ENCODE results near the gene DLGAP1. TPM values are rescaled to one million over a fixed set of nuclear protein-coding genes. Genes with fewer than 3 reads are reported as not detected.

Gene DLGAP1
- total and polyA plus RNA-seq, 3 donors from 2014 or later: 18.6 to 93.8 (median 69.1) TPM

DNA sequence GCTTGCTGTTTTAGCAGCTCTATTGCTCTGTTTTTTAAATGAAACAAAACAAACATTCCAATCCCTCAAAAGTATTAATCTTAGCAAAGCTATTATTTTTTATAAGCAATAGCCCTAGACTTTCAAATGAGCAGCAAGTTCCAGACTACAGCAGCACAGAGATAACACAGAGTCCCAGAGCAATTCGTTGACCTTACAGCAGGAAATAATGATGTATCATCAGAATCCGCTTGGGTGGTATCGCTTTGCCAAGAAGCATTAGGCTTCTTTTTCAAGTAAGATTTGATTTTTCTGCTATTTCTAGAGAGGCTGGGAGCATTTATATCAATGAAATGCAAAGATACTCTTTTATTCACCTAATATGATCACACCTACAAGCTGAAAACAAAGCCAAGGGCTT, 209.7 kb downstream of the DLGAP1 start:
- WGBS, 2 donors: 39 to 42% methylated on average over 3 of the region's 3 CpGs
- H3K9me3 ChIP-seq: no peaks in the 10 kb centered on the region
- TF ChIP-seq, protein P1, sequence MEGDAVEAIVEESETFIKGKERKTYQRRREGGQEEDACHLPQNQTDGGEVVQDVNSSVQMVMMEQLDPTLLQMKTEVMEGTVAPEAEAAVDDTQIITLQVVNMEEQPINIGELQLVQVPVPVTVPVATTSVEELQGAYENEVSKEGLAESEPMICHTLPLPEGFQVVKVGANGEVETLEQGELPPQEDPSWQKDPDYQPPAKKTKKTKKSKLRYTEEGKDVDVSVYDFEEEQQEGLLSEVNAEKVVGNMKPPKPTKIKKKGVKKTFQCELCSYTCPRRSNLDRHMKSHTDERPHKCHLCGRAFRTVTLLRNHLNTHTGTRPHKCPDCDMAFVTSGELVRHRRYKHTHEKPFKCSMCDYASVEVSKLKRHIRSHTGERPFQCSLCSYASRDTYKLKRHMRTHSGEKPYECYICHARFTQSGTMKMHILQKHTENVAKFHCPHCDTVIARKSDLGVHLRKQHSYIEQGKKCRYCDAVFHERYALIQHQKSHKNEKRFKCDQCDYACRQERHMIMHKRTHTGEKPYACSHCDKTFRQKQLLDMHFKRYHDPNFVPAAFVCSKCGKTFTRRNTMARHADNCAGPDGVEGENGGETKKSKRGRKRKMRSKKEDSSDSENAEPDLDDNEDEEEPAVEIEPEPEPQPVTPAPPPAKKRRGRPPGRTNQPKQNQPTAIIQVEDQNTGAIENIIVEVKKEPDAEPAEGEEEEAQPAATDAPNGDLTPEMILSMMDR (IDR thresholded peaks at IDR 0.05): no peak
- no peak for TF ChIP-seq POLR2A (IDR thresholded peaks at IDR 0.05)

GRCh38 chr18:4242431-4243161, 212.5 kb downstream of the DLGAP1 start:
- no peak overlapping the region for H3K27ac ChIP-seq

More for the DNA sequence above, 209.7 kb downstream of the DLGAP1 start:
- H3K36me3 ChIP-seq (ENCODE audit: low read depth, missing control alignments): no peaks in the 10 kb centered on the region
- no peak for DNase-seq
- H3K27me3 ChIP-seq: no peaks in the 10 kb centered on the region
- no peak overlapping the region for H3K27ac ChIP-seq
- intact Hi-C loops (cut with DNase I; ENCODE audit: low total_unique reads): no loop called here
- H3K4me3 ChIP-seq: no peak overlapping the region
- H3K4me1 ChIP-seq: no peaks in the 10 kb centered on the region

DNA sequence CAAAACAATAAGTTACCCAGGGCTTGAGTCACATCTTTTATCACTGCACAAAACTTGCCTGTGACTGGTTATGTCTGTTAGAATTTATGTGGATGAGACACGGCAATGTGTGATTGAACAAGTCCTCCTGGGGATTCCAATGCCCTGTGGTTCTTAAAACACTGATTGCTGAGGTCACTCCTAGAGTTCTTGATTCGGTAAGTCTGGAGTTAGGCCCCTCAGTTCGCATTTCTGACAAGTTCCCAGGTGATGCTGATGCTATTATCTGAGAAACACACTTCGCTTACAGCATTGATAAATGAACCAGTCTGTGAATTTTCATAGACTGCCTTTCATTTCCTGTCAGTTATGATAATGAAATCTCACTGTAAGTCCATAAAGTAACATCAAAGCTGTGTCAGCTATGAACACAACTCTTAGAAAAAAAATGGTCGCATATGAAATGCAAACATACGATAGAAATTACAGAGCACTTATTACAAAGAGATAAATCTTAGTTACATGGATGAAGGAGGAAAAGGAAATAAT, 214.0 kb downstream of the DLGAP1 start:
- no peak for DNase-seq
- Histone ChIP-seq H3K36me3 (ENCODE audit: low read depth, missing control alignments) (no peaks in the 10 kb centered on the region), H3K4me3 (no peak overlapping the region), H3K4me1 (no peaks in the 10 kb centered on the region), H3K27me3 (no peaks in the 10 kb centered on the region), H3K9me3 (no peaks in the 10 kb centered on the region), H3K27ac (no peak overlapping the region)
- TF ChIP-seq POLR2A (IDR thresholded peaks at IDR 0.05): no peak
- TF ChIP-seq, protein P1 (IDR thresholded peaks at IDR 0.05): no peak
- intact Hi-C loops (cut with DNase I; ENCODE audit: low total_unique reads): no loop called here
- 71 to 82% methylated on average over 6 of the region's 6 CpGs for WGBS, 2 donors

More at GRCh38 chr18:4242431-4243161, 212.5 kb downstream of the DLGAP1 start:
- WGBS, 2 donors: 92 to 94% methylated on average over 5 of the region's 5 CpGs
- Histone ChIP-seq H3K4me1 (no peaks in the 10 kb centered on the region), H3K4me3 (no peak overlapping the region), H3K9me3 (no peaks in the 10 kb centered on the region), H3K36me3 (ENCODE audit: low read depth, missing control alignments) (no peaks in the 10 kb centered on the region), H3K27me3 (no peaks in the 10 kb centered on the region)
- intact Hi-C loops (cut with DNase I; ENCODE audit: low total_unique reads): no loop called here
- DNase-seq: no peak
- TF ChIP-seq, protein P1 (IDR thresholded peaks at IDR 0.05): no peak
- TF ChIP-seq POLR2A (IDR thresholded peaks at IDR 0.05): no peak

GRCh38 chr18:4238966-4239365, 216.1 kb downstream of the DLGAP1 start:
- Histone ChIP-seq H3K9me3 (no peaks in the 10 kb centered on the region), H3K27ac (no peak overlapping the region), H3K27me3 (no peaks in the 10 kb centered on the region), H3K4me3 (no peak overlapping the region), H3K36me3 (ENCODE audit: low read depth, missing control alignments) (no peaks in the 10 kb centered on the region), H3K4me1 (no peaks in the 10 kb centered on the region)
- DNase-seq: no peak
- 65 to 69% methylated on average over 1 of the region's 1 CpG for WGBS, 2 donors
- intact Hi-C loops (cut with DNase I; ENCODE audit: low total_unique reads): no loop called here
- TF ChIP-seq, protein P1 (IDR thresholded peaks at IDR 0.05): no peak
- no peak for TF ChIP-seq POLR2A (IDR thresholded peaks at IDR 0.05)

DNA sequence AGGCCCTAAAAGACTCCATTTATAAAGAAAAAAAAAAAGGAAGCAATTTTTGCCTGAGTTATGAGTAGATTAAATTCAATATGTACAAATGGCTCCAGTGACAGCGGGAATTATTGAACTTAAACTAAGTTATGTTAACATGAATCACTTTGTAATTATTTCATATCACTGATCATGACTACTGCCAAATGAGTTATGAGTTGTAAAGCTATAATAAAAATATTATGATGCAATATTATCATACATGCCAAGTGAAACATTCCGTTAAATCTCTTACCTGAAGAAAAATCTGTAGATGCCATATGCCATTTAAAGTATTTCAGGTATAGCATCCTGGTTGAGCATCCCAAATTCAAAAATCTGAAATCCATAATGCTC, 217.5 kb downstream of the DLGAP1 start:
- no peaks in the 10 kb centered on the region for H3K36me3 ChIP-seq (ENCODE audit: low read depth, missing control alignments)
- no peak for DNase-seq
- WGBS, 2 donors: 82 to 85% methylated on average over 2 of the region's 2 CpGs
- no peaks in the 10 kb centered on the region for H3K9me3 ChIP-seq
- H3K4me3 ChIP-seq: no peak overlapping the region
- no peak for TF ChIP-seq POLR2A (IDR thresholded peaks at IDR 0.05)
- TF ChIP-seq, protein P1 (IDR thresholded peaks at IDR 0.05): no peak
- H3K27ac ChIP-seq: no peak overlapping the region
- no peaks in the 10 kb centered on the region for H3K27me3 ChIP-seq
- intact Hi-C loops (cut with DNase I; ENCODE audit: low total_unique reads): no loop called here
- H3K4me1 ChIP-seq: no peaks in the 10 kb centered on the region

Measured in testis (tissue), 3 donors.